ENCODE data around the gene TNFSF13B.
A peak's percentile ranks its signal among the peaks of the same experiment; 100 is the strongest.

The TNFSF13B gene

GRCh38 chr13:108346376-108346775 is 76.9 kb downstream of the TNFSF13B start:
- DNase-seq (ENCODE audit: low read depth in 2 of 2) = peak in 1 of 2 donors; percentile 2

GRCh38 chr13:108349269-108349668 is 79.8 kb downstream of the TNFSF13B start:
- no peak for DNase-seq (ENCODE audit: low read depth in 2 of 2)

GRCh38 chr13:108350579-108350978 is 81.1 kb downstream of the TNFSF13B start:
- no peak for DNase-seq (ENCODE audit: low read depth in 2 of 2)

- no peak for DNase-seq (ENCODE audit: low read depth in 2 of 2)
Measured at GRCh38 chr13:108352599-108352998, 83.1 kb downstream of the TNFSF13B start.

DNA sequence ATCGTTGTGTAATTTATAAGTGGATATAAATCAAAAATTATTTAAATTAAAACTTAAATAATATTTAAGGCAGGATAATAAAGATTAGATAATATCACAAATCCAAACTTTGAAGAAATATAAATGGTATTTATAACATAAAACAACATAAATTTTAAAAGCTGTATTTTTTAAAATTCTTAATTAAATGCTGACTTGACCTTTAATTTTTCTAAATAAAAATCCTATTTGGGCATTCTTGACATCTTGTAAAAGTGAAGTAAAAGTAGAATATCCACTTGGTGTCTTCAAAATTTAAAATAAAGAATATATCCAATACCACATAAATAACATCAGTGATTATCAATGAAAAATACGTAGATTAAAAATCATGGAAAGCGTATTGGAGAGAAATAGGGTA is 87.7 kb downstream of the TNFSF13B start:
- DNase-seq (ENCODE audit: low read depth in 2 of 2) = no peak

Measured in stimulated activated CD4-positive, alpha-beta T cell treated with anti-CD3 and anti-CD28 coated beads, Interleukin-4, amount 100 ng/mL, for 48 hours (primary cell).